Testis (tissue), 3 donors: ENCODE results near the gene RTL10. TPM values are rescaled to one million over a fixed set of nuclear protein-coding genes. Genes with fewer than 3 reads are reported as not detected.

ENCODE experiments used
- DNase-seq: peaks from one replicate; pipeline ENCODE4 v3.0.0-alpha.2; 2019
- H3K27ac ChIP-seq, 2 donors: fragments of 200-600 bp; sonication (generic); one replicate each; pipeline ENCODE4 v1.5.1; 2019
- H3K27me3 ChIP-seq: fragments of 200-600 bp; sonication (generic); one replicate; pipeline ENCODE4 v1.5.1; 2019
- H3K36me3 ChIP-seq: fragments of 200-600 bp; sonication (generic); one replicate; pipeline ENCODE4 v1.5.1; 2017; ENCODE audit warnings: low read depth; ENCODE audit errors: missing control alignments
- H3K4me1 ChIP-seq: fragments of 200-600 bp; sonication (generic); one replicate; pipeline ENCODE4 v1.5.1; 2019
- H3K4me3 ChIP-seq, 2 donors: fragments of 200-600 bp; sonication (generic); one replicate each; pipeline ENCODE4 v1.5.1; 2017 to 2019
- H3K9me3 ChIP-seq: fragments of 200-600 bp; sonication (generic); one replicate; pipeline ENCODE4 v1.5.1; 2017
- CTCF ChIP-seq, 3 experiments: fragments of 450-650 bp in 2 of 3; fragments of 200-600 bp in 1 of 3; sonication (generic) in 1 of 3; IDR thresholded peaks; one replicate each; pipeline ENCODE4 v1.5.1; 2016 to 2019; ENCODE audit warnings: antibody characterized with exemption in 3 of 3, mild to moderate bottlenecking in 2 of 3, moderate library complexity in 1 of 3
- POLR2A ChIP-seq: fragments of 450-650 bp; IDR thresholded peaks from one replicate; pipeline ENCODE4 v1.6.1; 2017; ENCODE audit warnings: antibody characterized with exemption, mild to moderate bottlenecking, moderate library complexity
- WGBS, 2 donors: methylation state at CpG; one replicate each; pipeline ENCODE4 v1.1.5; 2018; 5-methylcytosine and 5-hydroxymethylcytosine counted together
- intact Hi-C: fragments of 100-400 bp; cut with DNase I; formaldehyde crosslinking; loops from one replicate; pipeline ENCODE4 v1.15.1; 2023; ENCODE audit warnings: low total_unique reads
- polyA plus RNA-seq: library from polyadenylated mRNA; stranded (reverse); fragments of 350-450 nt; fragmentation: Illumina TruSeq; extraction: RNeasy Lipid Tissue Mini Kit (QIAGEN cat#74804); gene quantifications from one replicate; pipeline ENCODE4 v1.2.3, GENCODE V29; 2014; ENCODE audit warnings: low read depth, low replicate concordance; ENCODE audit not compliant: insufficient read depth
- total RNA-seq, 2 donors: library from RNA; depleted of rRNA; stranded (reverse); fragments of >200 nt; gene quantifications; one replicate each; pipeline ENCODE4 v1.2.3, GENCODE V29; 2016

Gene RTL10
- total and polyA plus RNA-seq, 3 donors from 2014 or later: 10.9 to 14.7 (median 11.0) TPM

GRCh38 chr22:19868333-19868732 lies 13.7 kb upstream of the RTL10 start:
- TF ChIP-seq CTCF (IDR thresholded peaks at IDR 0.05) (no peak), POLR2A (no peak)
- Histone ChIP-seq H3K4me1 (peaks cover 13% of the 10 kb centered on the region), H3K4me3 (no peak overlapping the region), H3K9me3 (no peaks in the 10 kb centered on the region), H3K27me3 (no peaks in the 10 kb centered on the region), H3K27ac (peak overlapping the region in 1 of 2 donors; percentile 31), H3K36me3 (no peaks in the 10 kb centered on the region)
- DNase-seq: no peak
- WGBS, 2 donors: 93 to 97% methylated on average over 3 of the region's 3 CpGs
- intact Hi-C loops: no loop called here

DNA sequence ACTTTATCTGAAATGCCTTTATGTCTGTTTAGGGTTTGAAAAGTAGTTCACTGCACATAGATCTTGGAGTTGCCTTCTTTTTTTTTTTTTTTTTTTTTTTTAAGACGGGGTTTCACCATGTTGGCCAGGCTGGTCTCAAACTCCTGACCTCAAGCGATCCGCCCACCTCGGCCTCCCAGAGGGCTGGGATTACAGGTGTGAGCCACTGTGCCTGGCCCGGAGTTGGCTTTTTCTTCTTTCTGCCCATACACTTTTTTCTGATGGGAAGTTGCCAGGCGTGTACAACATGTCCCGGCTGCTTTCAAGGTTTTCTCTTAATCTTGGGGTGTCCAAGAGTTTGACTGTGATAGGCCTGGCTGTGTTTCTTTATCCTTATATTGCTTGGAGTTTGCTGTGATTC lies 12.9 kb upstream of the RTL10 start:
- intact Hi-C loops: no loop called here
- H3K9me3 ChIP-seq: no peaks in the 10 kb centered on the region
- no peaks in the 10 kb centered on the region for H3K36me3 ChIP-seq
- no peaks in the 10 kb centered on the region for H3K27me3 ChIP-seq
- DNase-seq: no peak
- TF ChIP-seq POLR2A: no peak
- no peak for TF ChIP-seq CTCF (IDR thresholded peaks at IDR 0.05)
- 65 to 73% methylated on average over 7 of the region's 7 CpGs for WGBS, 2 donors
- no peak overlapping the region for H3K4me3 ChIP-seq
- no peak overlapping the region for H3K27ac ChIP-seq
- H3K4me1 ChIP-seq: peaks cover 13% of the 10 kb centered on the region

DNA sequence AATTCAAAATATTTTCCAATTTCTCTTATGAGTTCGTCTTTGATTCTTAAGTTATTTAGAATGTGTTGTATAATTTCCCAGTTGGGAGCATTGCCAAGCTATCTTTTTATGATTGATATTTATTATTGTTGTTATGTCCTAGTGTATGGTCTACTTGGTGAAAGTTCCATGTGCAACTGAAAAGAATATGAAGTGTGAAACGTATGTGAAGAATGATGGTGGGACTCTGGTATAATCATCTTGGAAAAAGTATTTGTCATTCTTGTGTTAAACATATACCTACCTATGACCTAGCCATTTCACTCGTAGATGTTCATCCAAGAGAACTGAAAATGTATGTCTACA lies 12.0 kb upstream of the RTL10 start:
- no peak for DNase-seq
- 92 to 94% methylated on average over 3 of the region's 3 CpGs for WGBS, 2 donors
- Histone ChIP-seq H3K27me3 (no peaks in the 10 kb centered on the region), H3K36me3 (no peaks in the 10 kb centered on the region), H3K4me1 (peaks cover 13% of the 10 kb centered on the region), H3K4me3 (no peak overlapping the region), H3K27ac (no peak overlapping the region), H3K9me3 (no peaks in the 10 kb centered on the region)
- intact Hi-C loops: no loop called here
- TF ChIP-seq CTCF (IDR thresholded peaks at IDR 0.05) (no peak), POLR2A (no peak)

DNA sequence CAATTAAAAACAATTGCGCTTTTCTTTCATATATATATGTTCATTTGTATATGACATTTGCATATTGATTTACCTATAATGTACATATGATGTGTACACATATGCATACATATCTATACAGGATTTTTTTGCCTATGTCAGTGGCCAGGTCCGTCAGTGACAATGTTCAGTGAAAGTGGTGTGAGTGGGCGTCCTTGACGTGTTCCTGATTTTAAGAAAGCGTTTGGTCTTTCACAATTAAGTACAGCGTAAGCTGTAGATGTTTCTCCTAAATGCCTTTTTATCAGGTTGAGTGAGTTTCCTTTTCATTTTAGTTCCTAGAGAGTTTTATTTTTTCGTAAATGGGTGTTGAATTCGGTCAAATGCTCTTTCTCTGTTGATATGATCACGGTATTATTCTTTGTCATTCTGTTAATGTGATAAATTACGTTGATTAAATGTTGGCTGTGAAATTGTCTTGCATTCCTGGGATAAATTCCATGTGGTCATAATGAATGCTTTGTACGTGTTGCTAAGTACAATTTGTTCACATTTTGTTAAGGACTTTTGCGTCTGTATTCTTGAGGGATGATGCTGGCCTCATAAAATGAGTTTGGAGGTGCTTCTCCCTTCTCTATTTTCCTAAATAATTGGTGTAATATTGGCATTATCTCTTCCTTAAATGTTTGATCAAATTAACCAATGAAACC lies 10.6 kb upstream of the RTL10 start:
- intact Hi-C loops: no loop called here

More for the DNA sequence above, 10.6 kb upstream of the RTL10 start:
- 46 to 71% methylated on average over 12 of the region's 12 CpGs for WGBS, 2 donors
- H3K36me3 ChIP-seq: no peaks in the 10 kb centered on the region
- peaks cover 13% of the 10 kb centered on the region for H3K4me1 ChIP-seq
- no peaks in the 10 kb centered on the region for H3K9me3 ChIP-seq
- H3K27ac ChIP-seq: no peak overlapping the region
- H3K4me3 ChIP-seq: no peak overlapping the region
- no peaks in the 10 kb centered on the region for H3K27me3 ChIP-seq
- DNase-seq: no peak
- TF ChIP-seq CTCF (IDR thresholded peaks at IDR 0.05) (no peak), POLR2A (no peak)
